Spleen (tissue), 7 donors: Measurements from ENCODE around the gene KIAA0753.

Experiments used
- POLR2A ChIP-seq, 3 donors: fragments of 450-650 bp; IDR thresholded peaks; one replicate each; pipeline ENCODE4 v1.5.1; 2017; ENCODE audit warnings: antibody characterized with exemption in 3 of 3, mild to moderate bottlenecking in 1 of 3
- POLR2AphosphoS5 ChIP-seq, 3 donors: sonication (generic); formaldehyde crosslinking; IDR thresholded peaks; one replicate each; pipeline ENCODE4 v1.5.1; 2017; ENCODE audit warnings: antibody characterized with exemption in 3 of 3
- TF ChIP-seq, protein P1 (sequence below), 11 experiments: fragments of 200-600 bp in 7 of 11; fragments of 450-650 bp in 4 of 11; sonication (generic) in 4 of 11; IDR thresholded peaks in 8 of 11; conservative IDR thresholded peaks in 3 of 11; 1 replicate in 7 of 11; 2 replicates in 4 of 11; pipeline versions ENCODE4 v1.4.0 to v1.8.0; 2016 to 2021; ENCODE audit warnings: antibody characterized with exemption in 11 of 11, inconsistent platforms in 4 of 11, mild to moderate bottlenecking in 1 of 11
- donor health status: DM: no; HTN: no; CAD: no; lungs with moderate emphysema.
- donor health status: DM: no; HTN: no; CAD: no.
- donor health status: DM: no; HTN: no; CAD: no.

DNA sequence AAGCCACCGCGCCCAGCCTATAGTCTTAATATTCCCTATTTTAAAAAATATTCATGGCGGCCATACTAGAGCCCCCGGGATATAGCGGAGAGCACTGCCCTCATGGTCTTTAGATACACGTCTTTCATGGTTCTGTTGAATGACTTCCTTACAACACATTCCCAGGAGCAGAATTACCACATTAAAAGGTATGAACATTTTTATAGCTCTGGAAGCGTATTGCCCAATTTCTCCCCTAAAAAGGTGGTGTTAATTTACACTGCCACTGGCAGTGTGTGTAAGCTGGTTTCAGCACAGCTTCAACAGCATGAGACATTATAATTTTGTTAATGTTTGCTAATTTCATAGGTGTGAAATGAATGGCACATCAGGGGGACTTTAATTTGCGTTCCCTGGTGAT, 30.1 kb upstream of the KIAA0753 start:
- TF ChIP-seq, protein P1, sequence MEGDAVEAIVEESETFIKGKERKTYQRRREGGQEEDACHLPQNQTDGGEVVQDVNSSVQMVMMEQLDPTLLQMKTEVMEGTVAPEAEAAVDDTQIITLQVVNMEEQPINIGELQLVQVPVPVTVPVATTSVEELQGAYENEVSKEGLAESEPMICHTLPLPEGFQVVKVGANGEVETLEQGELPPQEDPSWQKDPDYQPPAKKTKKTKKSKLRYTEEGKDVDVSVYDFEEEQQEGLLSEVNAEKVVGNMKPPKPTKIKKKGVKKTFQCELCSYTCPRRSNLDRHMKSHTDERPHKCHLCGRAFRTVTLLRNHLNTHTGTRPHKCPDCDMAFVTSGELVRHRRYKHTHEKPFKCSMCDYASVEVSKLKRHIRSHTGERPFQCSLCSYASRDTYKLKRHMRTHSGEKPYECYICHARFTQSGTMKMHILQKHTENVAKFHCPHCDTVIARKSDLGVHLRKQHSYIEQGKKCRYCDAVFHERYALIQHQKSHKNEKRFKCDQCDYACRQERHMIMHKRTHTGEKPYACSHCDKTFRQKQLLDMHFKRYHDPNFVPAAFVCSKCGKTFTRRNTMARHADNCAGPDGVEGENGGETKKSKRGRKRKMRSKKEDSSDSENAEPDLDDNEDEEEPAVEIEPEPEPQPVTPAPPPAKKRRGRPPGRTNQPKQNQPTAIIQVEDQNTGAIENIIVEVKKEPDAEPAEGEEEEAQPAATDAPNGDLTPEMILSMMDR (IDR thresholded peaks at IDR 0.05 in 8 of 11, conservative IDR thresholded peaks at IDR 0.05 in 3 of 11), result no peak
- TF ChIP-seq POLR2A (IDR thresholded peaks at IDR 0.05) (no peak), POLR2AphosphoS5 (IDR thresholded peaks at IDR 0.05) (no peak)
